C4-2B (cell line): ENCODE measurements around the gene CDHR3.

Experiments
- ZFX ChIP-seq: fragments of 450-650 bp; IDR thresholded peaks from 2 replicates; pipeline ENCODE4 v1.6.1; 2017
- TF ChIP-seq, protein P1 (sequence below): fragments of 450-650 bp; conservative IDR thresholded peaks from 2 replicates; pipeline ENCODE4 v1.5.1; 2017; ENCODE audit warnings: mild to moderate bottlenecking

DNA sequence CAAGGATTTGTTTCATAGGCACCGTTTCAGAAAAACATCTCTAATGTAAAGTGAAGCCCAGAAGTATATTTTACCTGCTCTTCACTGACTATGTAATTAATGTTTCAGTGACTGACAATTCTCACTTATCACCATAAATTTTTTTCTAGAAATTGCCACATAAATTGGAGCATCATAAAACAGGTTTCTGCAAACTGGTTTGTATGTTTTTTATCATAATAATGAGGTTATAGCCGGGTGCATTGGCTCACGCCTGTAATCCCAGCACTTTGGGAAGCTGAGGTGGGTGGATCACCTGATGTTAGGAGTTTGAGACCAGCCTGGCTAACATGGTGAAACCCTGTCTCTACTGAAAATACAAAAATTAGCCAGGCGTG is 109.6 kb downstream of the CDHR3 start:
- TF ChIP-seq, protein P1, sequence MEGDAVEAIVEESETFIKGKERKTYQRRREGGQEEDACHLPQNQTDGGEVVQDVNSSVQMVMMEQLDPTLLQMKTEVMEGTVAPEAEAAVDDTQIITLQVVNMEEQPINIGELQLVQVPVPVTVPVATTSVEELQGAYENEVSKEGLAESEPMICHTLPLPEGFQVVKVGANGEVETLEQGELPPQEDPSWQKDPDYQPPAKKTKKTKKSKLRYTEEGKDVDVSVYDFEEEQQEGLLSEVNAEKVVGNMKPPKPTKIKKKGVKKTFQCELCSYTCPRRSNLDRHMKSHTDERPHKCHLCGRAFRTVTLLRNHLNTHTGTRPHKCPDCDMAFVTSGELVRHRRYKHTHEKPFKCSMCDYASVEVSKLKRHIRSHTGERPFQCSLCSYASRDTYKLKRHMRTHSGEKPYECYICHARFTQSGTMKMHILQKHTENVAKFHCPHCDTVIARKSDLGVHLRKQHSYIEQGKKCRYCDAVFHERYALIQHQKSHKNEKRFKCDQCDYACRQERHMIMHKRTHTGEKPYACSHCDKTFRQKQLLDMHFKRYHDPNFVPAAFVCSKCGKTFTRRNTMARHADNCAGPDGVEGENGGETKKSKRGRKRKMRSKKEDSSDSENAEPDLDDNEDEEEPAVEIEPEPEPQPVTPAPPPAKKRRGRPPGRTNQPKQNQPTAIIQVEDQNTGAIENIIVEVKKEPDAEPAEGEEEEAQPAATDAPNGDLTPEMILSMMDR = no peak
- TF ChIP-seq ZFX = no peak
